GM18861 (cell line): Measurements from ENCODE around the gene GSG1L.

Experiments
- ATAC-seq: cut with Tn5 transposase; IDR thresholded peaks from one replicate; pipeline ENCODE4 v1.9.1; 2021; ENCODE audit not compliant: unreplicated experiment

The GSG1L gene

GRCh38 chr16:28092721-28093384 is 29.3 kb upstream of the GSG1L start:
- no peak for ATAC-seq

GRCh38 chr16:28091656-28092055 is 28.1 kb upstream of the GSG1L start:
- ATAC-seq: no peak

DNA sequence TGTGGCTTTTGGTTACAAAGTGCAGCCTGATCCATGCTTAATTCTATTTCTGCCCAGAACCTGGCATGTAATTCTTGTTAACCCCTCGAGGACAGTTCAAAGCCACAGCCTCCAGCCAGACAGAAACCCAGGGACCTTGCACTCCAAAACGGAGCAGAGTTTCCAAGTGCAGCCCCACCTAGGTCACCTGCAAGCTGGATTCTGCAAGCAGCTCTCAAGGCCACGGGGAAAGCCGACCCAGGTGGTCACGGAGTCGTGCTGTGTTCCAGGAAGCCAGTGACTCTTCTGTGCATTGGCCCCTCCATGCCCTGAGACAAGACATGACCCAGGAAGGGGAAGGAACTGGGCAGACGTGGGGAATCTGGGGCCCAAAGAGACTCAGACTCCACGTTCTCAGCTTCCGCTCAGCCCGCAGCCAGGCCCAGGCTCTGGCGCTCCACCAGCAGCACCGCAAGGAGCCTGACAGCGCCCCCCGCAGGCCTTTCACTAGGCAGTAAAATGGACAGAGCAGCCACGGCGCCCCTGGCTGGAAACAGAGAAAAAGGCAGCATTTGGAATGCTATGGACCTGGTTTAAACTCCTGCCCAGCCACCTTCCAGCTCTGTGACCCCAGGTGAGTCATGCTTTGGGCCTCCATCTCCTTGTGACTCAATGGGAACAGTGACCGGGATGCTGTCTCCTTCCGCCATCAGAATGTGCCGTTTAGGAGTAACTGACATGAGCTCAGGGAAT is 27.3 kb upstream of the GSG1L start:
- no peak for ATAC-seq

DNA sequence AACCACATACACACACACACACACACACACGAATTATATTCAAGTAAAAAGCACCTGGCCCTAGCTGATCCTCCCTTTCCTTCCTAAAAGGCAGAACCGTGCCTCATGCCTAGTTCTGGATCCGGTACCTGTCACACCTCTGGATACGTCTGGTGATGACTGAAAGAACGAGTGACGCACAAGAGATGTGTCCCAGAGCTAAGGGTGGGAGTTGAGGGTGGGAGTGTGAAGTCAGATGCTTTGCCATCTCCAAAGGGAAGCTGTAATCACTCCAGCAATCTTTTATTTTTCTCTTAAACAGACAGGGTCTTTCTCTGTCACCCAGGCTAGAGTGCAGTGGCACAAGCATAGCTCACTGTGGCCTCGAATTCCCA is 26.5 kb upstream of the GSG1L start:
- ATAC-seq: no peak

DNA sequence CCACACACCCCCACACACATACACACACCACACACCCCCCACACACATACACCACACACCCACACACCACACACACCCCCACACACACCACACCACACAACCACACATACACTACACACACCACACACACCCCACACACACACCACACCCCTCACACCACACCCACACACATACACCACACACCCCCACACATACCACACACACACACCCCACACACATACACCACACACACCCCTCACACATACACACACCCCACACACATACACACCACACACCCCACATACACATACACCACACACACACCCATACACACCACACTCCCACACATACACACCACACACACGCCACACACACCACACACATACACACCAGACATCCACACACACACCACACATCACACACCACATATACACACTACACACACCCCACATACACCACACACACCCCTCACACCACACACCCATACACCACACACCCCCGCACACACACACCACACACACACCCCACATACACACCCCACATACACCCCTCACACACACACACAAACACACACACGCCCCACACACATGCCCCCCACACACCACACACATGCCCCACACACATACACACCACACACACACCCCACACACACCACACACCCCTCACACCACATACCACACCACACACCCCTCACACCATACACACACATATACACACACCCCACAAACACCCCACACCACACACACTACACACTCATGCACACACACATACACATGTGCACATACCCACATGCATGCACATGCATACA is 25.9 kb upstream of the GSG1L start:
- ATAC-seq: no peak

GRCh38 chr16:28087675-28088300 is 24.3 kb upstream of the GSG1L start:
- no peak for ATAC-seq

- ATAC-seq: no peak
Measured at GRCh38 chr16:28087140-28087660, 23.7 kb upstream of the GSG1L start.

DNA sequence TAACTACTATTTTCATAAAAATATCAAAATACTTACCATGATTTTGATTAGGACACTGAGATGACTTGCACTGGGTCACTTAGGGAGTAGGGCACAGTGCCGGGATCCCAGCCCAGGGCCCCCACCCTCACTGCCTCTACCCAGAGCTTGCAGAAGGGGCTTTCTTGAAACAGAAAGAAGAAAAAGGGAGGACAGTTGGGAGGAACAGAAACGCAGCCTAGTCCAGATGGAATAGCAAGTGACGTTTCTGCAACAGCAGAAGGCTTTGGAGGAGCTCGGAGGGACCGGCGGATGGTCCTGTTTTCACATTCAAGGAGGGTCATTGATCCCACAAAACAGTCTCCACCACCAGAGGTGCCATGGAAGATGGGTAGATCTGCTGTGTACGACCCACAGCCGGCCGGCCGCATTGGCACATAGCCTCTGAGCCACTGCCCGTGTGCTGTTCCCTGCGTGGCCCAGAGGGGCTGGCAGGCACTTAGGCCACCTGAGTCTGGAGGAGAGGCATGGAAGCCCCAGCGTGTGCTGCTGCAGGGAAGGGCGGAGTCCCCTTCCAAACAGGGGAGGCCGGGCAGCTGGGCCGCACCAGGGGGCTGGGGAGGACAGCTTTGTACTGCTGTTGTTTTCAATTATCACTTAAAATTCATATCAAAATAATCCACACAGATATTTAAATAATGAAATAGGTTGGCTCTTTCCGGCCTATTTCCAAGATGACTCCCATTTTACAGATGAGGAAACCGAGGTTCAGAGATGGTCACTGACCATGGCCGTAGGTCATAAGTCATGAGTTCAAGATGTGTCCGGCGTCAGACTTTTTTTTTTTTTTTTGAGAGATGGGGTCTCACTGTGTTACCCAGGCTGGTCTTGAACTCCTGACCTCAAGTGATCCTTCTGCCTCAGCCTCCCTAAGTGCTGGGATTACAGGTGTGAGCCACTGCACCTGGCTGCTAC is 22.9 kb upstream of the GSG1L start:
- no peak for ATAC-seq

GRCh38 chr16:28085389-28086171 is 22.1 kb upstream of the GSG1L start:
- ATAC-seq: no peak

- no peak for ATAC-seq
Measured at GRCh38 chr16:28084209-28084608, 20.7 kb upstream of the GSG1L start.

GRCh38 chr16:28082624-28083023 is 19.1 kb upstream of the GSG1L start:
- no peak for ATAC-seq

GRCh38 chr16:28081391-28081968 is 18.0 kb upstream of the GSG1L start:
- no peak for ATAC-seq

DNA sequence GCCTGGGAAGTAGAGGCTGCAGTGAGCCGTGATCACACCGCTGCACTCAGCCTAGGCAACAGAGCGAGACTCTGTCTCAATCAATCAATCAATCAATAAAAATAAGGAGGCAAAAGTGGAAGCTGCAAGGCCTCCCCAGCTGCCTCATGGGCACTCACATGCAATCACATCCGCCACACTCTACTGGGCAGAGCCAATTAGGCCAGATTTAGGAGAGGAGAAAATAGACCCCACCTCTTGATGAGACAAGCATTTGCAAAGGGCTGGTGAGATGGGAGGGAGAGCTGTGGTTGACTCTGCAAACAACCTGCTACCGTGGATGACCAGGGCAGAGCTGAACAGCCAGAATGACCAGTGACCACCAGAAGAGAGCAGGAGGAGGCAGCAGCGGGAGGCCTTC is 14.7 kb upstream of the GSG1L start:
- ATAC-seq: no peak

- ATAC-seq: no peak
Measured at GRCh38 chr16:28073836-28074235, 10.3 kb upstream of the GSG1L start.

DNA sequence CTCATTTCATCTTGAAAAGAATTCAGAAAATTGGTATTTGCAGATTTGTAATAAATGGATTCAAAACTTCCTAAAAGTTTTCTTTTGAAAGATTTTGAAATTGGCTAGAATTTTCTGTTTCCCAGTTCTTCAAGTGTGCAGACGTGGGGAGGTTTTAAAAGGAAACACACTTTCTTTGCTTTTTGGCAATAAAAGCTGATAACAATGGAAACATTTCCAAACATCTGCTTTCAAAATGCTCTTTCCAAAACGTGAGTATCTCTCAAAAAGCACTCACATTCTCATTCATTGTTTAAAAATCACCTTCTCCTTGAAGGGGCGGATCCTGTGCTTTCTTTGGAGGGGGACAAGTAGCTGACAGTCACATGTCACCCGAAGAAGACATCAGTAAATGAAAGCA is 8.6 kb upstream of the GSG1L start:
- no peak for ATAC-seq

DNA sequence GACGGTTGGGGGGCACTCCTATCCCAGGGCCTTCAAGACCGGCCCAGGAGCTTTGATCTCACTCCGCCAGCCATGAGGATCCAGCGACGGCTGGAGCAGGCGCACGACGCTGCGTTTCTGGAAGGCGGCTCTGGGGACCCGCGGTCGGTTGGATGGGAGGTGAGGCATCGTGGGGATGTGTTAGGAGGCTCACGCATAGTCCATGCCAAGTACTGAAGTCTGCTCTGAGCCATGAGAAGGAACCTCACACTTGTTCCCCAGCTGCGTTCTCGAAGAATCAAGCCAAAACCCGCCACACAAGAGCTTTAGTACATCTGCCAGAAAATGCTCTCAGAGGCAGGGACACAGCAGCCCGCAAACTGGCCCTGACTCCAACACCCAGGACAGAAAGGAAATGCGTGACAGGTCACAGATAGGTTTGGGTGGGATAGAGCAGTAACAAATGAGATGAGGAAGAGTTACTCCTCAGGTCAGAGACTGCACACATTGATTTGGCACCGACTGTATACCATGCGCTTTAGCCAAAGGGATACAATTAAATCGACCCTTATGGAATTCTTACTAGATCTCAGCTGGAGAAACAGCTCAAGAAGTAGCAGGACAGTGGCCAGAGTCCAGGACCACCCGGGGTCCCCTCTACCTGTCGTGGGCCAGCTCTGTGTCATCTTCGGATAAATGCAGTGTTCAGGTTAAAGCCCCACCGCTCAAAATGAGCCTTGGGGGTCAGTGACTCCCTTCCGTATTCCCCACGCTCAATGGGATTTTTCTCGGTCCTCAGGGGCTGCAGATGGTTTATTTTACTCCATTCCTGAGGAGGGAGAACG is 6.7 kb upstream of the GSG1L start:
- no peak for ATAC-seq

DNA sequence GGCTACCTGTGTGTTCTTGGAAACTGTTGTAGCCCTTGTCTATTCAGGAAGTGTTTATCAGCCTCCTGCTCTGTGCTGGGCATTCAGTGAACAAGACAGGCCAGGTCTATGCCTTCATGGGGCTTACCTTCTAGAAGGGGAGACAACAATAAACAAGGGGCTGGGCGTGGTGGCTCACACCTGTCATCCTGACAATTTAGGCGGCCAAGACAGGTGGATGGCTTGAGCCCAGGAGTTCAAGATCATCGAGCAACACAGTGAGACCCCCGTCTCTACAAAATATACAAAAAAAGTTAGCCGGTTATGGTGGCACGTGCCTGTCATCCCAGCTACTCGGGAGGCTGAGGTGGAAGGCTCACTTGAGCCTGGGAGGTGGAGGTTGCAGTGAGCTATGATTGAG is 5.5 kb upstream of the GSG1L start:
- ATAC-seq: no peak
